HEK293T (cell line): ENCODE data around the gene TRAF2.
"Not testable (repeated sequence)": the region's sequence is repeated elsewhere in the genome, so short reads cannot be mapped to it uniquely, and the experiment has no call there.

Experiments used
- CTCF ChIA-PET: fragments of 350-600 bp; formaldehyde crosslinking; extraction: SDS; loops from one replicate; lab custom pipeline; 2021; ENCODE audit warnings: antibody characterized with exemption, inconsistent platforms; lab: Yijun Ruan, JAX
- POLR2A ChIA-PET: fragments of 350-600 bp; formaldehyde crosslinking; extraction: SDS; loops from one replicate; lab custom pipeline; 2020; ENCODE audit warnings: antibody characterized with exemption, inconsistent platforms; lab: Yijun Ruan, JAX
- DNase-seq: peaks from one replicate; pipeline ENCODE4 v3.0.0; 2012; ENCODE audit warnings: mixed read lengths; ENCODE audit errors: extremely low spot score
- ARNT ChIP-seq: fragments of 450-650 bp; IDR thresholded peaks from 2 replicates; pipeline ENCODE4 v1.6.1; 2017; ENCODE audit warnings: mild to moderate bottlenecking
- BHLHE40 ChIP-seq: fragments of 450-650 bp; IDR thresholded peaks from 2 replicates; pipeline ENCODE4 v1.6.1; 2016; ENCODE audit warnings: mild to moderate bottlenecking, moderate library complexity, borderline replicate concordance
- CTBP1 ChIP-seq: fragments of 450-650 bp; IDR thresholded peaks from 2 replicates; pipeline ENCODE4 v1.6.1; 2016; ENCODE audit warnings: borderline replicate concordance
- ELF4 ChIP-seq: fragments of 450-650 bp; IDR thresholded peaks from 2 replicates; pipeline ENCODE4 v1.6.1; 2017; ENCODE audit warnings: antibody characterized with exemption
- FOXA1 ChIP-seq: fragments of 450-650 bp; IDR thresholded peaks from 2 replicates; pipeline ENCODE4 v1.6.1; 2016; ENCODE audit warnings: mild to moderate bottlenecking
- FOXK2 ChIP-seq: fragments of 450-650 bp; IDR thresholded peaks from 2 replicates; pipeline ENCODE4 v1.6.1; 2016; ENCODE audit warnings: mild to moderate bottlenecking
- FOXM1 ChIP-seq: fragments of 450-650 bp; IDR thresholded peaks from 2 replicates; pipeline ENCODE4 v1.6.1; 2017; ENCODE audit warnings: mild to moderate bottlenecking, borderline replicate concordance
- HDGF ChIP-seq: fragments of 450-650 bp; IDR thresholded peaks from 2 replicates; pipeline ENCODE4 v1.6.1; 2017; ENCODE audit warnings: antibody characterized with exemption, borderline replicate concordance
- L3MBTL2 ChIP-seq: fragments of 450-650 bp; conservative IDR thresholded peaks from 2 replicates; pipeline ENCODE4 v1.6.1; 2016; ENCODE audit warnings: mild to moderate bottlenecking
- LEF1 ChIP-seq: fragments of 450-650 bp; IDR thresholded peaks from 2 replicates; pipeline ENCODE4 v1.6.1; 2017; ENCODE audit warnings: mild to moderate bottlenecking, borderline replicate concordance
- NFRKB ChIP-seq: fragments of 450-650 bp; IDR thresholded peaks from 2 replicates; pipeline ENCODE4 v1.6.1; 2016; ENCODE audit warnings: mild to moderate bottlenecking, moderate library complexity
- SP1 ChIP-seq: fragments of 450-650 bp; IDR thresholded peaks from 2 replicates; pipeline ENCODE4 v1.6.1; 2017
- SUZ12 ChIP-seq: fragments of 450-650 bp; IDR thresholded peaks from 2 replicates; pipeline ENCODE4 v1.6.1; 2016; ENCODE audit warnings: mild to moderate bottlenecking
- TARDBP ChIP-seq: fragments of 450-650 bp; IDR thresholded peaks from 2 replicates; pipeline ENCODE4 v1.6.1; 2016
- ZNF384 ChIP-seq: fragments of 450-650 bp; IDR thresholded peaks from 2 replicates; pipeline ENCODE4 v1.6.1; 2016
- TF ChIP-seq, protein P1 (sequence below): fragments of 450-650 bp; IDR thresholded peaks from 2 replicates; pipeline ENCODE4 v1.6.1; 2016

Gene TRAF2

DNA sequence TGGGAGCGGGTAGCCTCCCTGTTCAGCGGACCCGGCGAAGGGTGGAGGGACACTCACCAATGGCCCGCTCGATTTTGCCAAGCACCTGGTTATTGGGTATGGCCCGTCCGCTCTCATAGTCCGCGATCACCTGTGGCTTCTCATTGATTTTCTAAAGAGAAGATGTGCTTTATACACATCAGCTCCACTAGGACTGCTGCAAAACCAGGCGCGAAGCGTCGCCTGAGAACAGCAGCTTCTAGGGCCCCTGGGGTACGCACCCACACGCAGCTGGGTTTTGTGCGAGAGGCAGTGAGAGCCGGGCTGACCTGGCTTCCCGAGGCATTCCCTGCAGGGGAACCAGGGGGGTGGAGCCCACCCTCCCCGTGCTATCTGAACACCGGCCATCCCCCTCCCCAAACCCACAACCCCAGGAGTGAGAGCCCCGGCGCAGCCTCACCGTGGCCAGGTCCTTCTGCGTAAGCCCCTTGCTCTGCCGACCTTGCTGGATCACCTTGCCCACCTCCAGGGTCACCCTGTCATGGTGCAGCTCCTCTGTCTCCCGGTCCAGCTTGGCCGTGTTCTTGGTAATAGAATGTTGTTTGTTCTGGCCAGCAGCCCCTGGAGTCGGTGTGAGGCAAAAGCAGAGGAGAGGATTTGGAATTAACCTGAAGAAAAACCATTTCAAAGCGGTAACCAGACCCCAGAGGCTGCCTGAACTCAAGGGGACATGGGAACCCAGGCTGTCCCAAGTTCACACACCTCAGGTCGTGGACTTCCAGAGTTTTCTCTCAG is 23.3 kb upstream of the TRAF2 start:
- no peak for DNase-seq
- ChIA-PET POLR2A (interaction anchor here (0.8 kb wide), 1 partner anchor 57 kb away, joined by 3 read pairs; no protein-coding TSS in a partner anchor), CTCF (no interaction called here)
- TF ChIP-seq LEF1, result no peak
- no peak for TF ChIP-seq FOXA1
- TF ChIP-seq SUZ12, result no peak
- no peak for TF ChIP-seq ELF4
- TF ChIP-seq FOXM1, result no peak
- TF ChIP-seq FOXK2, result no peak
- no peak for TF ChIP-seq ARNT
- TF ChIP-seq TARDBP, result no peak
- no peak for TF ChIP-seq HDGF

- DNase-seq, result no peak
- POLR2A ChIA-PET, result no interaction called here
- no peak for TF ChIP-seq CTBP1
- CTCF ChIA-PET, result no interaction called here
Observed at GRCh38 chr9:136863623-136864273, 22.6 kb upstream of the TRAF2 start.

DNA sequence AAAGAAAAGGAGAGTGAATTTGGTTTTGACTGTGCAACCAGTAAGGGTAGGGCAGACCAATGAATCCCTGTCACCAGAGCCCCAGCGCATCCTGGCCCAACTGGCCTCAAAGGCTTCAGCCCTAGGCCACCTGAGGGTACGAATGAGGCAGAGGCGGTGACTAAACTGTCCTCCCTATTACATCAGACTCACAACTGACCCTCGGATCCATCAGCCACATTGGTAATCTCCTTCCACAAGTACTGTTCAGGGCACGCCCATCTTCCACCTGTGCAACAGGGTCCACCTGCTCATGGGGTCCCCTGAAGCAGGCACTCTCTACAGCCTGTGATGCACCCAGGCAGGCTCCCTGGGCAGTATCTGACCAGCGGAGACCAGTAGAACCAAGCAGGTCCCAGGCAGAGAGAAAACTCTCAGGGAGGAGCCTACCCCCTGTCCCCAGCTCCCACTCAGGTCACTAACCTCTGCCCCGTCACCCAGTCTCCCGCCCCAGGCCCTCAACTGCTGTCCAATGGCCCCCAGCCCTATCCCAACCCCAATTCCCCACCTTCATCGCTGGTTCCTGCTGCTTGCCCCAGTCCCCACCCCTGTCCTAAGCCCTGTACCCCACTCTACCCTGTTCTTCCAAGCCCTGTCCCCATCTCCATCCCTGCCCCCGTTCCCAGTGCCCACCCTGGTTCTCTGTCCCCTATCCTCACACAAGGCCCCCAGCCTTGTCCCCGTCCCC is 21.1 kb upstream of the TRAF2 start:
- ChIA-PET CTCF (no interaction called here), POLR2A (interaction anchor here (1.4 kb wide), 1 partner anchor 13 kb away, joined by 3 read pairs; the partner anchor contains the start of gene MAMDC4)
- DNase-seq, result no peak
- TF ChIP-seq CTBP1 (no peak), TARDBP (no peak)

- DNase-seq, result no peak
- TF ChIP-seq HDGF (no peak), TARDBP (no peak), NFRKB (no peak), BHLHE40 (no peak), FOXM1 (no peak), ELF4 (no peak), SP1 (no peak), ARNT (no peak), SUZ12 (no peak)
- TF ChIP-seq, protein P1, sequence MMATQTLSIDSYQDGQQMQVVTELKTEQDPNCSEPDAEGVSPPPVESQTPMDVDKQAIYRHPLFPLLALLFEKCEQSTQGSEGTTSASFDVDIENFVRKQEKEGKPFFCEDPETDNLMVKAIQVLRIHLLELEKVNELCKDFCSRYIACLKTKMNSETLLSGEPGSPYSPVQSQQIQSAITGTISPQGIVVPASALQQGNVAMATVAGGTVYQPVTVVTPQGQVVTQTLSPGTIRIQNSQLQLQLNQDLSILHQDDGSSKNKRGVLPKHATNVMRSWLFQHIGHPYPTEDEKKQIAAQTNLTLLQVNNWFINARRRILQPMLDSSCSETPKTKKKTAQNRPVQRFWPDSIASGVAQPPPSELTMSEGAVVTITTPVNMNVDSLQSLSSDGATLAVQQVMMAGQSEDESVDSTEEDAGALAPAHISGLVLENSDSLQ, result no peak
- ChIA-PET CTCF (interaction anchor here (0.6 kb wide), 1 partner anchor 42 kb away, joined by 5 read pairs; no protein-coding TSS in a partner anchor), POLR2A (interaction anchor here (1.0 to 1.4 kb wide), 5 partner anchors 13 to 33 kb away, joined by 3 to 6 read pairs (median 3); partner anchors contain the start of genes MAMDC4 and TRAF2)
Observed at GRCh38 chr9:136865768-136866103, 20.6 kb upstream of the TRAF2 start.

GRCh38 chr9:136866898-136867421 is 19.4 kb upstream of the TRAF2 start:
- POLR2A ChIA-PET, result interaction anchor here (1.4 kb wide), 1 partner anchor 20 kb away, joined by 4 read pairs; the partner anchor contains the start of gene TRAF2
- DNase-seq, CTCF ChIA-PET: not testable (repeated sequence)

GRCh38 chr9:136867480-136867879 is 18.8 kb upstream of the TRAF2 start:
- TF ChIP-seq FOXM1 (no peak), FOXA1 (no peak), LEF1 (no peak), FOXK2 (no peak), ZNF384 (no peak), HDGF (no peak), TARDBP (no peak), ARNT (no peak), SP1 (no peak), BHLHE40 (no peak), CTBP1 (no peak), SUZ12 (no peak), ELF4 (no peak), NFRKB (no peak)
- TF ChIP-seq, protein P1, result no peak
- DNase-seq, result no peak
- ChIA-PET CTCF (no interaction called here), POLR2A (interaction anchor here (1.0 kb wide), 1 partner anchor 14 kb away, joined by 3 read pairs; no protein-coding TSS in a partner anchor)

- TF ChIP-seq, protein P1, result no peak
- TF ChIP-seq FOXM1 (no peak), FOXA1 (no peak), SUZ12 (no peak), L3MBTL2 (no peak), ZNF384 (no peak)
- CTCF ChIA-PET, result no interaction called here
- POLR2A ChIA-PET, result interaction anchor here (1.0 kb wide), 1 partner anchor 14 kb away, joined by 3 read pairs; no protein-coding TSS in a partner anchor
- DNase-seq, result no peak
Observed at GRCh38 chr9:136867917-136868316, 18.4 kb upstream of the TRAF2 start.
